HG03097 (cell line): ENCODE data around the gene SEC63.

Source experiments
- ATAC-seq: cut with Tn5 transposase; IDR thresholded peaks from one replicate; pipeline ENCODE4 v1.9.1; 2021; ENCODE audit not compliant: unreplicated experiment, low FRiP score

SEC63 gene

GRCh38 chr6:107822176-107823046 lies 135.6 kb downstream of the SEC63 start:
- ATAC-seq: no peak

GRCh38 chr6:107821591-107821990 lies 136.4 kb downstream of the SEC63 start:
- no peak for ATAC-seq

GRCh38 chr6:107820338-107821261 lies 137.4 kb downstream of the SEC63 start:
- ATAC-seq: no peak

- ATAC-seq: no peak
Measured at GRCh38 chr6:107819964-107820337, 138.1 kb downstream of the SEC63 start.

- no peak for ATAC-seq
Measured at GRCh38 chr6:107819217-107819616, 138.8 kb downstream of the SEC63 start.

- ATAC-seq: no peak
Measured at GRCh38 chr6:107818272-107818671, 139.7 kb downstream of the SEC63 start.

DNA sequence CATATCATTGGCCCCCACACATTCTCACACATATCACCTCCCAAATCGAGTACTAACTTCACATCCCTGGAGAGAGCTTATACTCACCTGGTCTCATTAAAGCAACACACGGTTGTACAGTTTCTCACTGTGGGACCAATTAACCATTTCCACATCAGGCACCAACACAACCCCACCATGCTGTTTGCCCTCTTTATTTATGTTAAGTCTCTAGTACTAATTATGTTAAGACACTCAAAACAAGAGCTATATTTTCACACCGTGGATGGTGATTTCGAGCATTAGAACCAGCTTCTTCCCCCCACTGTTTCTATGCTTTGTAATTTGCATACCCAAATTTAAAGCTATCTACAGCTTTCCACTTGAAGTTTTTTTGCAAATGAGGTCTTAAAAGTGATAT lies 140.2 kb downstream of the SEC63 start:
- no peak for ATAC-seq
